Activated B cell treated with CpG ODN at 0.5 μM for 24 hours (primary cell): ENCODE results near the gene PIP5KL1. TPM values are rescaled to one million over a fixed set of nuclear protein-coding genes. Genes with fewer than 3 reads are reported as not detected.

Experiments used
- ATAC-seq: fragments of 200-7000 bp; cut with Tn5 transposase; one replicate; pipeline ENCODE4 v1.10.0; 2021; ENCODE audit warnings: low read depth, mild to moderate bottlenecking, moderate library complexity
- CTCF ChIA-PET: fragments of 350-600 bp; sonication (Branson Sonifier 250); formaldehyde crosslinking; loops from one replicate; lab custom pipeline; 2021; ENCODE audit warnings: antibody characterized with exemption; lab: Charles Lee
- POLR2A ChIA-PET: fragments of 350-600 bp; sonication (Branson Sonifier 250); formaldehyde crosslinking; loops from one replicate; lab custom pipeline; 2021; ENCODE audit warnings: antibody characterized with exemption; lab: Charles Lee
- DNase-seq: peaks from one replicate; pipeline ENCODE4 v3.0.0; 2022
- H3K27ac Mint-ChIP-seq: one replicate; pipeline ENCODE4 v1.8.0; 2020; ENCODE audit warnings: mixed read lengths
- H3K27me3 Mint-ChIP-seq: one replicate; pipeline ENCODE4 v1.8.0; 2021; ENCODE audit warnings: mixed read lengths
- H3K36me3 Mint-ChIP-seq: one replicate; pipeline ENCODE4 v1.8.0; 2021; ENCODE audit warnings: low read depth, mixed read lengths
- H3K4me1 Mint-ChIP-seq: one replicate; pipeline ENCODE4 v1.8.0; 2021; ENCODE audit warnings: mixed read lengths
- H3K4me3 Mint-ChIP-seq: one replicate; pipeline ENCODE4 v1.8.0; 2020; ENCODE audit warnings: mild to moderate bottlenecking, mixed read lengths
- H3K9me3 Mint-ChIP-seq: one replicate; pipeline ENCODE4 v1.8.0; 2020; ENCODE audit warnings: mixed read lengths
- CTCF ChIP-seq: fragments of 200-600 bp; IDR thresholded peaks from one replicate; pipeline ENCODE4 v1.8.0; 2022; ENCODE audit warnings: antibody characterized with exemption, mild to moderate bottlenecking
- intact Hi-C: fragments of 100-400 bp; cut with micrococcal nuclease; formaldehyde crosslinking; loops from one replicate; pipeline ENCODE4 v1.15.1; 2024
- total RNA-seq: library from RNA; stranded (reverse); gene quantifications from 2 replicates; pipeline ENCODE4 v1.2.3, GENCODE V29; 2022

PIP5KL1 gene
- total RNA-seq, 1 donor from 2014 or later = 1.8 TPM

DNA sequence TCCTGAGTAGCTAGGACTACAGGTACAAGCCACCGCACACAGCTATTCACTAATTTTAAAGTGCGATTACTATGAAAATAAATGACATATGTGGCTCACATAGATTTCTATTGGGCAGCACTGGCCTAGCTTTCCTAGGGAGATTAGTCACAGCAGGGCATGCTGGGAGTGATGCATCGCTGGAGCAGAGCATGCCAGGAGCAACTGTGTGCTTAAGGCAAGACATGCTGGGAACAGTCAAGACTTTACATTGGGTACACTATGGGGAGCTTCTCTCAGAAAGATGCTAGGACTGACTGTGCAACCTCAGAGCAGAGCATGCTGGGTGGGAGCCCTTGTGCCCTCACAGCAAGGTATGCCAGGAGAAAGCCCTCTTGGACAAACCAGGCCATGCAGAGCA lies 40.5 kb downstream of the PIP5KL1 start:
- POLR2A ChIA-PET = interaction anchor here (0.5 to 2.3 kb wide), 4 partner anchors 8 to 16 kb away, joined by 3 to 7 read pairs (median 4); no protein-coding TSS in a partner anchor
- H3K27me3 Mint-ChIP-seq = no peaks in the 10 kb centered on the region
- no peak for TF ChIP-seq CTCF
- DNase-seq = no peak
- intact Hi-C loops = no loop called here
- peaks cover 4% of the 10 kb centered on the region for H3K4me1 Mint-ChIP-seq
- peaks cover 73% of the 10 kb centered on the region for H3K36me3 Mint-ChIP-seq
- H3K4me3 Mint-ChIP-seq = no peak overlapping the region
- ATAC-seq = no peak
- H3K9me3 Mint-ChIP-seq = peaks cover 1% of the 10 kb centered on the region
- CTCF ChIA-PET = interaction anchor here (0.8 to 1.4 kb wide), 3 partner anchors 21 to 155 kb away, joined by 3 to 5 read pairs (median 3); partner anchors contain the start of gene TOR2A
- no peak overlapping the region for H3K27ac Mint-ChIP-seq

DNA sequence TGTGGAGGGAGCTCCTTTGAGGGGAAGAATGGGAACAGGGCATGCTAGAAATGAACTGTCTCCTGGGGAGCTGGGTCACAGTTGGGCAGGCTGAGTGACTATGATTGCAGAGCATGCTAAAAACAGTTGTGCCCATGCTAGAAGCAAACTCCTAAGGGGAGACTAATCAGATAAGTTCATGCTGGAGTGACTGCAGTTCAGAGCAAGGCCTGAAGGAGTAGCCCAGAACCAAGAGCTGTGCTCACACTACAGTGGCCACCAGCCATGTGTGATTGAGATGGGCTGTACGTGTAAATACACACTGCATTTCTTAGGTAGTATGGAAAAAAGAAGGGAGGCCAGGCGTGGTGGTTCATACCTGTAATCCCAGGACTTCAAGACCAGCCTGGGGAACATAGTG lies 42.8 kb downstream of the PIP5KL1 start:
- TF ChIP-seq CTCF = no peak
- no peaks in the 10 kb centered on the region for H3K27me3 Mint-ChIP-seq
- no peak overlapping the region for H3K27ac Mint-ChIP-seq
- ChIA-PET CTCF (interaction anchor here (0.9 to 2.1 kb wide), 2 partner anchors 18 to 34 kb away, joined by 3 to 11 read pairs; no protein-coding TSS in a partner anchor), POLR2A (interaction anchor here (2.5 kb wide), 1 partner anchor 28 kb away, joined by 19 read pairs; the partner anchor contains the start of gene ST6GALNAC4)
- H3K36me3 Mint-ChIP-seq = peaks cover 53% of the 10 kb centered on the region
- ATAC-seq (peak; percentile 80), DNase-seq (no peak)
- no peaks in the 10 kb centered on the region for H3K9me3 Mint-ChIP-seq
- intact Hi-C loops = no loop called here
- H3K4me1 Mint-ChIP-seq = peaks cover 18% of the 10 kb centered on the region
- H3K4me3 Mint-ChIP-seq = no peak overlapping the region

DNA sequence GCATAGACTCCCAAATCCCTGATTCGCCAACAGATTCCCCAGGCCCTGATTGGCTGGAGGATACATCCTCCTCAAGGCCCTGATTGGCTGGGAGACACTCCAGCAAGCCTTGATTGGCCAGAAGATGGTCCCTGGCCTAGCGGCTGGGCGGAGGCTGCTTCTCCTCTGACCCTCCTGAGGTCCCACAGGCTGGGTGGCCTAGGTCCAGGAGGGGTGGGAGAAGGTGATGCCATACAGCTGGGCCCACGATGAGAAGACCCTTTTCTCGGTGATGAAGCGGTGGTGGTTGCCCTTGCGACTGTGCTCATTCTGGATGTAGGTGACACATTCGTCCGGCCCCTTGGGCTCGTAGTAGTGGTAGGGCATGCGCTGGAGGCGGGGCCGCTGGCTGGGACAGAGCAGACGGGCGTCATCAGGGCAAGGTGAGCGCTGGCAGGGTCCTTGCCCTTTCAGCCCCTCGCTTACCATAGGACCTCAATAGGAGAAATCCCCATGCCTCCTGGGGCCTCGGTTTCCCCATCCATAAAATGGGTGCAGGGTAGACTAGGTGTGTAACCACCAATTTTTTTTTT lies 44.1 kb downstream of the PIP5KL1 start:
- Mint-ChIP-seq H3K27me3 (no peaks in the 10 kb centered on the region), H3K4me1 (peaks cover 22% of the 10 kb centered on the region), H3K4me3 (no peak overlapping the region), H3K36me3 (peaks cover 44% of the 10 kb centered on the region), H3K27ac (no peak overlapping the region), H3K9me3 (no peaks in the 10 kb centered on the region)
- ATAC-seq = no peak
- intact Hi-C loops = no loop called here
- no peak for TF ChIP-seq CTCF
- CTCF ChIA-PET = interaction anchor here (0.9 to 2.1 kb wide), 2 partner anchors 16 to 35 kb away, joined by 3 to 11 read pairs; no protein-coding TSS in a partner anchor
- DNase-seq = no peak
- POLR2A ChIA-PET = interaction anchor here (0.6 to 2.5 kb wide), 2 partner anchors 30 to 42 kb away, joined by 4 to 19 read pairs; partner anchors contain the start of gene ST6GALNAC4

DNA sequence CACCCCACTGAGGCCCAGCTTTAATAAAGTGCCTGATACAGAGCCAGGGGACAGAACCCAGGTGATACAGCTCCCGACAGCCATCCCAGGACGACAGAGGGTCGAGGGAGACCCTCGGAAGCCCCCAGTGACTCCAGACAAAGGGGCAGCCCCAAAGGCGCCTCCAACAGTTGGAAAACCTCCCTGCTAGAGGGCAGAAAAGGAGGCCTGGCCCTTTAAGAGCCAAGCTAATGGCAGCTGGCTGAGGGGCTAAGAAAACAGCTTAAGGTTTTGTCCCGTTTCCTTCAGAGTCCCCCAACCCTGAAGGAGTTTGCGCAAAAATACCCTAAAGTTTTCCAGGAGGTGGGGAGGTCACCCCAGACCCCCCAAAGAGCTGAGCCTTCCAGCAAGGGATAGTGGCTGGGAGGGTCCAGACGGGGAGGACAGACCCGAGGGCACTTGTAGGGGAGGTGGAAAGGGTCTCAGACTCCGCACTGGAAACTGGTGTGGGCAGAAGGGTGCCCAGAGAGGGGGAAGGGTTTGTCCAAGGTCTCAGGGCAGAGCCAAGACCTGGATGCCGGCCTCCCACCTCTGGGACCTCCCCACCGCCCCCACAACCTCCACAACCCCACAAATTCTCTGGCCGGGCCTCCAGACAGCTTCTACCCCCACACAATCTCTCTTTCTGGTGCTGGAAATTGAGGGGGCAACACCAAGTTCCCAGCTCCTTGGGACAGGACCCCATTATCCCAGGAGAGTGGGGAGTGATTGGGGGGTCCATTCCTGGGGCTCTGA lies 44.9 kb downstream of the PIP5KL1 start:
- H3K4me3 Mint-ChIP-seq = no peak overlapping the region
- CTCF ChIA-PET = interaction anchor here (0.7 kb wide), 1 partner anchor 16 kb away, joined by 6 read pairs; no protein-coding TSS in a partner anchor
- no peak for TF ChIP-seq CTCF
- ATAC-seq (no peak), DNase-seq (no peak)
- H3K4me1 Mint-ChIP-seq = peaks cover 24% of the 10 kb centered on the region
- intact Hi-C loops = no loop called here
- no peaks in the 10 kb centered on the region for H3K27me3 Mint-ChIP-seq
- no peaks in the 10 kb centered on the region for H3K9me3 Mint-ChIP-seq
- POLR2A ChIA-PET = interaction anchor here (0.9 to 2.5 kb wide), 4 partner anchors 9 to 100 kb away, joined by 3 to 19 read pairs (median 4); partner anchors contain the start of genes CDK9 and ST6GALNAC4
- peaks cover 36% of the 10 kb centered on the region for H3K36me3 Mint-ChIP-seq
- no peak overlapping the region for H3K27ac Mint-ChIP-seq
